KOPT-K1 (cell line): ENCODE measurements around the gene ZNF487.

Experiments used
- H3K27ac ChIP-seq: fragments of 200-600 bp; sonication (generic); 2 replicates; pipeline ENCODE4 v1.5.1; 2016; ENCODE audit warnings: antibody characterized with exemption, mild to moderate bottlenecking, low read depth, low read length; ENCODE audit not compliant: poor library complexity, severe bottlenecking
- H3K36me3 ChIP-seq: fragments of 200-600 bp; sonication (generic); 2 replicates; pipeline ENCODE4 v1.5.1; 2017; ENCODE audit warnings: antibody characterized with exemption, mild to moderate bottlenecking, low read length, moderate library complexity; ENCODE audit not compliant: insufficient read depth
- H3K9me3 ChIP-seq: fragments of 200-600 bp; sonication (generic); 2 replicates; pipeline ENCODE4 v1.5.1; 2017; ENCODE audit warnings: antibody characterized with exemption, low read length, mild to moderate bottlenecking; ENCODE audit not compliant: insufficient read depth, poor library complexity, severe bottlenecking

The ZNF487 gene

GRCh38 chr10:43482319-43483078, 45.6 kb downstream of the ZNF487 start:
- H3K9me3 ChIP-seq: peaks cover 39% of the 10 kb centered on the region
- H3K27ac ChIP-seq: no peak overlapping the region
- no peaks in the 10 kb centered on the region for H3K36me3 ChIP-seq

GRCh38 chr10:43491855-43492254, 54.9 kb downstream of the ZNF487 start:
- H3K36me3 ChIP-seq: no peaks in the 10 kb centered on the region
- no peaks in the 10 kb centered on the region for H3K9me3 ChIP-seq
- no peak overlapping the region for H3K27ac ChIP-seq

- Histone ChIP-seq H3K27ac (no peak overlapping the region), H3K36me3 (no peaks in the 10 kb centered on the region), H3K9me3 (no peaks in the 10 kb centered on the region)
These were observed 66.0 kb downstream of the ZNF487 start for GRCh38 chr10:43502931-43503330.

- Histone ChIP-seq H3K36me3 (no peaks in the 10 kb centered on the region), H3K27ac (no peak overlapping the region), H3K9me3 (peaks cover 68% of the 10 kb centered on the region)
These were observed 87.7 kb downstream of the ZNF487 start for GRCh38 chr10:43524434-43525247.
